ENCODE results near the gene CITED2.

DNA sequence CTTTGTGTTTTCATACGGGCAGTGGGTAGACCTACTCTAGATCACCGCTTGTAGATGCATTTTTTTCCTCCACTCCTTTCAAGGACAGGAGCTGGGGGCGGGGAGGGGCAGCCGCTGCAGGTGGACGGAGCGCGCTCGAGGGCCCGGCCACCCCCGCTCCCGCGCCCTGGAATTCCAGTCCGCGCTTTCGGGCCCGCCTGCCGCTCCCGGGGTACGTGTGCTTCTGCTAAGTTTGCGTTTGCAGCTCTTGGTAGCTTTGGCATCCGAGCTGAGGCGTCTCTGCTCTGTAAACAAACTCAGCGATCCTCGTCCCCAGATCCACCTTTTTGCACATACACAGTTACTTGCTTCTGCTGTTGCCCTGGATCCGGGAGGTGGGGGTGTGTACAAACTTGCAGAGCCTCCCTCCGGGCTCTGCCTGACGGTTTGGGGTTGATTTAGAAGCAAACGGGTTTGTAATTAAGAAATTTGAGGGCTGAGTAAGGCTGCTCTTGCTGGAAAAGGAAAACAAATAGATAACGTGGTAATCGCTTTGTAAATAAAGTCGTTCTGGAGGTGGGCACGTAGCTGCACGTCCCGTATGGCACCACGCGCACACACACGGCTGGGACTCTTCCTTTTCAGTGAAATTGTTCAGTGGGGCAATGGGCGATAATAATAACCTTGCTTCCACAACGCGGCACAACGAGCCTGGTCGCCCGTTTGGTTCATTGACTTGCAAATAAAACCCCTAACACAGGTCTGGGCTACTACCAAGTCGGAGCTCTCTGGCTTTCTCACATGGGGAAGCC lies 973 bp upstream of the CITED2 start:
- TF ChIP-seq FEZF1 (tag by site-specific recombination; IDR thresholded peaks at IDR 0.05) (peak; percentile 94), ZNF473 (tag by site-specific recombination; IDR thresholded peaks at IDR 0.05) (no peak), SP2 (tag by site-specific recombination; IDR thresholded peaks at IDR 0.05) (peak; percentile 48), YY1 (tag by site-specific recombination; IDR thresholded peaks at IDR 0.05) (no peak), ZNF629 (tag by site-specific recombination; IDR thresholded peaks at IDR 0.05) (peak; percentile 81), ZNF350 (tag by site-specific recombination; IDR thresholded peaks at IDR 0.05) (no peak), ZNF324 (tag by site-specific recombination; IDR thresholded peaks at IDR 0.05) (peak; percentile 87), ZBTB21 (tag by site-specific recombination; IDR thresholded peaks at IDR 0.05) (no peak), ZNF202 (tag by site-specific recombination; IDR thresholded peaks at IDR 0.05; ENCODE audit: borderline replicate concordance) (no peak), ZNF549 (tag by site-specific recombination; IDR thresholded peaks at IDR 0.05) (no peak), ZNF138 (tag by site-specific recombination; IDR thresholded peaks at IDR 0.05; ENCODE audit: borderline replicate concordance) (no peak), SETDB1 (IDR thresholded peaks at IDR 0.05; ENCODE audit: insufficient read length, low read length) (peak; percentile 39)
- TF ChIP-seq, protein P1, sequence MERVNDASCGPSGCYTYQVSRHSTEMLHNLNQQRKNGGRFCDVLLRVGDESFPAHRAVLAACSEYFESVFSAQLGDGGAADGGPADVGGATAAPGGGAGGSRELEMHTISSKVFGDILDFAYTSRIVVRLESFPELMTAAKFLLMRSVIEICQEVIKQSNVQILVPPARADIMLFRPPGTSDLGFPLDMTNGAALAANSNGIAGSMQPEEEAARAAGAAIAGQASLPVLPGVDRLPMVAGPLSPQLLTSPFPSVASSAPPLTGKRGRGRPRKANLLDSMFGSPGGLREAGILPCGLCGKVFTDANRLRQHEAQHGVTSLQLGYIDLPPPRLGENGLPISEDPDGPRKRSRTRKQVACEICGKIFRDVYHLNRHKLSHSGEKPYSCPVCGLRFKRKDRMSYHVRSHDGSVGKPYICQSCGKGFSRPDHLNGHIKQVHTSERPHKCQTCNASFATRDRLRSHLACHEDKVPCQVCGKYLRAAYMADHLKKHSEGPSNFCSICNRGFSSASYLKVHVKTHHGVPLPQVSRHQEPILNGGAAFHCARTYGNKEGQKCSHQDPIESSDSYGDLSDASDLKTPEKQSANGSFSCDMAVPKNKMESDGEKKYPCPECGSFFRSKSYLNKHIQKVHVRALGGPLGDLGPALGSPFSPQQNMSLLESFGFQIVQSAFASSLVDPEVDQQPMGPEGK (tag by site-specific recombination; IDR thresholded peaks at IDR 0.05), result peak; percentile 83
- TF ChIP-seq, protein P2, sequence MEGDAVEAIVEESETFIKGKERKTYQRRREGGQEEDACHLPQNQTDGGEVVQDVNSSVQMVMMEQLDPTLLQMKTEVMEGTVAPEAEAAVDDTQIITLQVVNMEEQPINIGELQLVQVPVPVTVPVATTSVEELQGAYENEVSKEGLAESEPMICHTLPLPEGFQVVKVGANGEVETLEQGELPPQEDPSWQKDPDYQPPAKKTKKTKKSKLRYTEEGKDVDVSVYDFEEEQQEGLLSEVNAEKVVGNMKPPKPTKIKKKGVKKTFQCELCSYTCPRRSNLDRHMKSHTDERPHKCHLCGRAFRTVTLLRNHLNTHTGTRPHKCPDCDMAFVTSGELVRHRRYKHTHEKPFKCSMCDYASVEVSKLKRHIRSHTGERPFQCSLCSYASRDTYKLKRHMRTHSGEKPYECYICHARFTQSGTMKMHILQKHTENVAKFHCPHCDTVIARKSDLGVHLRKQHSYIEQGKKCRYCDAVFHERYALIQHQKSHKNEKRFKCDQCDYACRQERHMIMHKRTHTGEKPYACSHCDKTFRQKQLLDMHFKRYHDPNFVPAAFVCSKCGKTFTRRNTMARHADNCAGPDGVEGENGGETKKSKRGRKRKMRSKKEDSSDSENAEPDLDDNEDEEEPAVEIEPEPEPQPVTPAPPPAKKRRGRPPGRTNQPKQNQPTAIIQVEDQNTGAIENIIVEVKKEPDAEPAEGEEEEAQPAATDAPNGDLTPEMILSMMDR (tag by site-specific recombination; IDR thresholded peaks at IDR 0.05), result 0 out of 2 replicates have a peak, but pooled peaks have one; percentile 40
